Psoas muscle (tissue), 8 donors: Measurements from ENCODE around the gene COL4A2. TPM values are rescaled to one million over a fixed set of nuclear protein-coding genes. Genes with fewer than 3 reads are reported as not detected.

ENCODE experiments used
- ATAC-seq, 4 donors: fragments of 200-7000 bp; cut with Tn5 transposase; one replicate each; pipeline ENCODE4 v1.9.1; 2020; ENCODE audit warnings: moderate library complexity in 3 of 4, mild to moderate bottlenecking in 2 of 4
- DNase-seq, 2 donors: peaks; one replicate each; pipeline ENCODE4 v3.0.0-alpha.2; 2020
- H3K27ac ChIP-seq: fragments of 200-600 bp; one replicate; pipeline ENCODE4 v1.8.0; 2022
- H3K27me3 ChIP-seq, 3 donors: fragments of 200-600 bp in 1 of 3; one replicate each; pipeline versions ENCODE4 v1.6.1 to v1.8.0; 2013 to 2022; ENCODE audit warnings: low read length in 2 of 3, mild to moderate bottlenecking in 2 of 3, moderate library complexity in 1 of 3; ENCODE audit not compliant: insufficient read depth in 3 of 3
- H3K36me3 ChIP-seq, 2 donors: fragments of 200-600 bp in 1 of 2; one replicate each; pipeline versions ENCODE4 v1.6.1 to v1.8.0; 2013 to 2022; ENCODE audit warnings: low read depth in 1 of 2, mild to moderate bottlenecking in 1 of 2, moderate library complexity in 1 of 2; ENCODE audit not compliant: insufficient read depth in 1 of 2
- H3K4me1 ChIP-seq: fragments of 200-600 bp; one replicate; pipeline ENCODE4 v1.8.0; 2022
- H3K4me3 ChIP-seq: fragments of 200-600 bp; one replicate; pipeline ENCODE4 v1.8.0; 2022; ENCODE audit warnings: mild to moderate bottlenecking
- H3K9me3 ChIP-seq: fragments of 200-600 bp; one replicate; pipeline ENCODE4 v1.8.0; 2022
- WGBS, 3 donors: extraction: QIAGEN DNeasy Blood & Tissue Kit; methylation state at CpG; one replicate each; pipeline versions ENCODE4 v1.1.6 to v1.1.7; 2013; 5-methylcytosine and 5-hydroxymethylcytosine counted together
- intact Hi-C, 2 donors: fragments of 100-400 bp; cut with DNase I; formaldehyde crosslinking; loops; one replicate each; pipeline versions ENCODE4 v1.11.0 to v1.14.2; 2022
- polyA plus RNA-seq, 3 donors: library from polyadenylated mRNA; stranded (reverse); fragments of 200-250 nt; gene quantifications; one replicate each; pipeline ENCODE4 v1.2.3, GENCODE V29; 2013
- total RNA-seq, 4 donors: library from RNA; stranded (reverse); fragmentation: NEBNext Ultra II Directional in 2 of 4; extraction: Animal tissue kit (Norgen Biotek cat#: 25700) in 2 of 4; gene quantifications; one replicate each; pipeline versions ENCODE4 v1.2.1 to v1.2.4, GENCODE V29; 2021 to 2023
- TF ChIP-seq, protein P1 (sequence below): fragments of 200-600 bp; IDR thresholded peaks from one replicate; pipeline ENCODE4 v1.8.0; 2022; ENCODE audit warnings: antibody characterized with exemption
- donor health status: healthy with polysubstance abuse.
- donor health status: DM: no; HTN: no; CAD: no; lungs with moderate emphysema.
- donor health status: Bipolar disorder and iron deficiency.
- donor health status: healthy.
- donor health status: DM: yes; HTN: yes; CAD: no.
- donor health status: DM: no; HTN: no; CAD: no.
- donor health status: DM: no; HTN: no; CAD: no.
- donor health status: DM: yes; HTN: yes; CAD: no.

COL4A2 gene
- total and polyA plus RNA-seq, 7 donors: 25.8 to 84.5 (median 57.8) TPM

DNA sequence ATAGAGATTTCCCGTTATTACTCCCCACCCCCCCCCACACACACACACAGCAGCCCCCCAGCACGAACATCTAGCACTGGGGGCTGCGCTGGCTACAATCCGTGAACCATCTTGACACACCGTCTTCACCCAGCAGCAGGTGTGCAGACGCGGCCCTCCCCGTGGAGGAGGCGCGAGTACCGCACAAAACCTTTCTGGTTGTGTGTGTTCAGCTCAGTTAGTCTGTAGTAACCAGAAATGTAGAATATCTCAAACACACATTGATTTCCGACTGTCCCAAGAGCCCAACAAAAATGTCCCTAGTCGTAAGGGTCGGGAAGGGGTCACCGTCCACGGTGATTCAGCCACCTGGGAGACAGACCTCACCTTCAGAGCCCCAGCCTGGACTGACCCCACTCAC is 131.7 kb downstream of the COL4A2 start:
- Histone ChIP-seq H3K27ac (no peak overlapping the region), H3K36me3 (peaks cover 2 to 55% of the 10 kb centered on the region in 2 donors), H3K4me3 (no peak overlapping the region), H3K27me3 (no peaks in the 10 kb centered on the region), H3K4me1 (peaks cover 6% of the 10 kb centered on the region), H3K9me3 (no peaks in the 10 kb centered on the region)
- intact Hi-C loops: no loop called here
- WGBS, 3 donors: 87 to 93% (median 91%) methylated on average over 16 of the region's 16 CpGs
- TF ChIP-seq, protein P1, sequence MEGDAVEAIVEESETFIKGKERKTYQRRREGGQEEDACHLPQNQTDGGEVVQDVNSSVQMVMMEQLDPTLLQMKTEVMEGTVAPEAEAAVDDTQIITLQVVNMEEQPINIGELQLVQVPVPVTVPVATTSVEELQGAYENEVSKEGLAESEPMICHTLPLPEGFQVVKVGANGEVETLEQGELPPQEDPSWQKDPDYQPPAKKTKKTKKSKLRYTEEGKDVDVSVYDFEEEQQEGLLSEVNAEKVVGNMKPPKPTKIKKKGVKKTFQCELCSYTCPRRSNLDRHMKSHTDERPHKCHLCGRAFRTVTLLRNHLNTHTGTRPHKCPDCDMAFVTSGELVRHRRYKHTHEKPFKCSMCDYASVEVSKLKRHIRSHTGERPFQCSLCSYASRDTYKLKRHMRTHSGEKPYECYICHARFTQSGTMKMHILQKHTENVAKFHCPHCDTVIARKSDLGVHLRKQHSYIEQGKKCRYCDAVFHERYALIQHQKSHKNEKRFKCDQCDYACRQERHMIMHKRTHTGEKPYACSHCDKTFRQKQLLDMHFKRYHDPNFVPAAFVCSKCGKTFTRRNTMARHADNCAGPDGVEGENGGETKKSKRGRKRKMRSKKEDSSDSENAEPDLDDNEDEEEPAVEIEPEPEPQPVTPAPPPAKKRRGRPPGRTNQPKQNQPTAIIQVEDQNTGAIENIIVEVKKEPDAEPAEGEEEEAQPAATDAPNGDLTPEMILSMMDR: no peak
- ATAC-seq (no peak), DNase-seq (no peak)

- 87 to 91% (median 91%) methylated on average over 17 of the region's 17 CpGs for WGBS, 3 donors
- DNase-seq (no peak), ATAC-seq (no peak)
- H3K36me3 ChIP-seq: peaks cover 2 to 40% of the 10 kb centered on the region in 2 donors
- H3K9me3 ChIP-seq: no peaks in the 10 kb centered on the region
- no peaks in the 10 kb centered on the region for H3K27me3 ChIP-seq
- TF ChIP-seq, protein P1: no peak
- no peaks in the 10 kb centered on the region for H3K4me1 ChIP-seq
- H3K27ac ChIP-seq: no peak overlapping the region
- intact Hi-C loops: no loop called here
- H3K4me3 ChIP-seq: no peak overlapping the region
Observed at GRCh38 chr13:110440946-110441731, 134.1 kb downstream of the COL4A2 start.

GRCh38 chr13:110442930-110443621 is 136.0 kb downstream of the COL4A2 start:
- no peak overlapping the region for H3K27ac ChIP-seq
- H3K36me3 ChIP-seq: peaks cover 2 to 29% of the 10 kb centered on the region in 2 donors
- intact Hi-C loops: no loop called here

GRCh38 chr13:110443622-110444225 is 136.6 kb downstream of the COL4A2 start:
- Histone ChIP-seq H3K4me1 (no peaks in the 10 kb centered on the region), H3K9me3 (no peaks in the 10 kb centered on the region), H3K27me3 (no peaks in the 10 kb centered on the region), H3K36me3 (peaks cover 2 to 33% of the 10 kb centered on the region in 2 donors), H3K27ac (no peak overlapping the region), H3K4me3 (no peak overlapping the region)
- TF ChIP-seq, protein P1: no peak
- 81 to 88% (median 84%) methylated on average over 12 of the region's 12 CpGs for WGBS, 3 donors
- ATAC-seq: no peak
- no peak for DNase-seq
- intact Hi-C loops: no loop called here

More at GRCh38 chr13:110442930-110443621, 136.0 kb downstream of the COL4A2 start:
- Histone ChIP-seq H3K9me3 (no peaks in the 10 kb centered on the region), H3K4me3 (no peak overlapping the region), H3K4me1 (no peaks in the 10 kb centered on the region), H3K27me3 (no peaks in the 10 kb centered on the region)
- no peak for DNase-seq
- 69 to 71% (median 70%) methylated on average over 10 of the region's 10 CpGs for WGBS, 3 donors
- TF ChIP-seq, protein P1: no peak
- no peak for ATAC-seq
